ENCODE measurements around the gene DDX6. TPM values are rescaled to one million over a fixed set of nuclear protein-coding genes. Genes with fewer than 3 reads are reported as not detected.
"Not testable (repeated sequence)": the region's sequence is repeated elsewhere in the genome, so short reads cannot be mapped to it uniquely, and the experiment has no call there.

The DDX6 gene, protein sequence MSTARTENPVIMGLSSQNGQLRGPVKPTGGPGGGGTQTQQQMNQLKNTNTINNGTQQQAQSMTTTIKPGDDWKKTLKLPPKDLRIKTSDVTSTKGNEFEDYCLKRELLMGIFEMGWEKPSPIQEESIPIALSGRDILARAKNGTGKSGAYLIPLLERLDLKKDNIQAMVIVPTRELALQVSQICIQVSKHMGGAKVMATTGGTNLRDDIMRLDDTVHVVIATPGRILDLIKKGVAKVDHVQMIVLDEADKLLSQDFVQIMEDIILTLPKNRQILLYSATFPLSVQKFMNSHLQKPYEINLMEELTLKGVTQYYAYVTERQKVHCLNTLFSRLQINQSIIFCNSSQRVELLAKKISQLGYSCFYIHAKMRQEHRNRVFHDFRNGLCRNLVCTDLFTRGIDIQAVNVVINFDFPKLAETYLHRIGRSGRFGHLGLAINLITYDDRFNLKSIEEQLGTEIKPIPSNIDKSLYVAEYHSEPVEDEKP
- polyA plus RNA-seq (ENCODE audit: insufficient read length in 4 of 4): 100 to 1,000 TPM; 117 to 143 (median 122) TPM

DNA sequence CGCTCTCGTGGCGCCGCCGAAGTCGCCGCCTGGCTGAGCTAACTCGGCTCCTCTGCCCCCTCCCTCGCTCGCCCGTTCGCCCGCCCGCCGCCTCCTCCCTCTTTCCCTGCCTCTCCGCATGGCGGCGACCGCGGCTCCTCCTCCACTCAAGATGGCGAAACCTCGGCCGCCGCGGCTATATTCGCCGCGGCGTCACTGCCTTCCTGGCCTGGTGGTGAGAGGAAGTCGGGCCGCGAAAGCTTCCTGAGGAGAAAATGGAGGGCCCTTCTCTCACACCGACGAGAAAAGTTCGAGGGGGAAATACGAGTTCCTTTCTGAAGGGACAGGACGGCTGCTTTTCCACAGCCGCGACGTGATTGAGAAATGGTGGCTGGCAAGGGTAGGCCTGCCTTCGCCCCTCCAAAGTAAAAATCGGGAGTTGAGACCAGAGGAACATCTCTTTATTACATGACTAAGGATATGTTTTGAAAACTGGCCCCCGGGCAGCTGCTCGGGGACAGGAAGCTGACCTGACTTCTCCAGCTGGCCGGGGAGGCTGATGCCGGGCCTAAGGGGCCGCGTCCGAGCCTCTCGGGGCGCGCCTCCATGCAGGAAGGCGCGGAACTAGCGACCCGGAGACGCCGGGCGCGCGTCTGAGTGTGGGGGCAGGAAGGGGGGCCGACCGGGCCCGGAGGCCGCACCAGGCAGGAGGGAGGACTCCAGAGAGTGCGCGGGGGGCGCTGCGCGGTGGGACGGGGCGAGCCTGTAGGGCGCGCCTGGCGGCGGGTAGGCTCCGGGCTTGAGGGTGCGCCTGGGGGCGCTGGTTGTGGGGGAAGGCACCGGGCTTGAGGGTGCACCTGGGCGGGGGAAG lies at the start of gene DDX6:
DDX6 (minus strand) TSS at position 54 of the 850 bp plus-strand sequence. CDS start 4,913 bp downstream, outside the sequence.
- DNase-seq (ENCODE audit: low read depth in 4 of 4, low spot score in 2 of 4): peak; percentile 74 to 84 (median 80)

DNA sequence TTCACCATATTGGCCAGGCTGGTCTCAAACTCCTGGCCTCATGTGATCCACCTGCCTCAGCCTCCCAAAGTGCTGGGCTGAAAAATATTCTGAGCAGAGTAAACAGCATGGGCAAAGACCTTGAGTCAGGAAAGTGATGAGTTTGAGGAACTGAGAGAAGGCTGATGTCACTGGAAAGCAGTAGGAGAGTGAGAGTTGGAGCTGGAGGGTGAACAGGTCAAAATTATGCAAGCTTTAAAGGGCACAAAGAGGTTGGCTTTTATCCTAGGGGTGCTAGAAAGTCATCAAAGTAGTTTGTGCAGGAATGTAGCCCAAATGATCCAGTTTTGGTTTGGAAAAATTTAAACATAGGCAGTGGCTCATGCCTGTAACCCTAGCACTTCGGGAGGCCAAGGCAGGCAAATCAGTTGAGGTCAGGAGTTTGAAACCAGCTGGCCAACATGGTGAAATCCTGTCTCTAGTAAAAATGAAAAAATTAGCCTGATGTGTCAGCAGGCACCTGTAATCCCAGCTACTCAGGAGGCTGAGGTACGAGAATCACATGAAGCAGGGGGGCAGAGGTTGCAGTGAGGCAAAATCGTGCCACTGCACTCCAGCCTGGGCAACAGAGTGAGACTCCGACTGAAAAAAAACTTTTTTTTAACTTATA lies 48.1 kb upstream of the DDX6 start:
- no peak for DNase-seq (ENCODE audit: low read depth in 4 of 4, low spot score in 2 of 4)

DNA sequence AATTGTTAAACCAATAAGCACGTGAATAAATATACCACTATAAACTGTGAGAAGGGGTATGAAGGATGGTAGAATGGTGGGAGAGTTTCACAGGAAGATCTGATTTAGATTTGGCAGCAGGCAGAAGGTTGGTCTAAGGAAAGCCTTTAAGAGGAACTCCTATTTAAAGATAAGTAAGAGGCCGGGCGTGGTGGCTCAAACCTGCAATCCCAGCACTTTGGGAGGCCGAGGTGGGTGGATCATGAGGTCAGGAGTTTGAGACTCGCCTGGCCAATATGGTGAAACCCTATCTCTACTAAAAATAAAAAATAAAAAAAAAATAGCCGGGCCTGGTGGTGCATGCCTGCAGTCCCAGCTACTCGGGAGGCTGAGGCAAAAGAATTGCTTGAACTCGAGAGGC lies 46.9 kb upstream of the DDX6 start:
- DNase-seq (ENCODE audit: low read depth in 4 of 4, low spot score in 2 of 4): no peak

DNA sequence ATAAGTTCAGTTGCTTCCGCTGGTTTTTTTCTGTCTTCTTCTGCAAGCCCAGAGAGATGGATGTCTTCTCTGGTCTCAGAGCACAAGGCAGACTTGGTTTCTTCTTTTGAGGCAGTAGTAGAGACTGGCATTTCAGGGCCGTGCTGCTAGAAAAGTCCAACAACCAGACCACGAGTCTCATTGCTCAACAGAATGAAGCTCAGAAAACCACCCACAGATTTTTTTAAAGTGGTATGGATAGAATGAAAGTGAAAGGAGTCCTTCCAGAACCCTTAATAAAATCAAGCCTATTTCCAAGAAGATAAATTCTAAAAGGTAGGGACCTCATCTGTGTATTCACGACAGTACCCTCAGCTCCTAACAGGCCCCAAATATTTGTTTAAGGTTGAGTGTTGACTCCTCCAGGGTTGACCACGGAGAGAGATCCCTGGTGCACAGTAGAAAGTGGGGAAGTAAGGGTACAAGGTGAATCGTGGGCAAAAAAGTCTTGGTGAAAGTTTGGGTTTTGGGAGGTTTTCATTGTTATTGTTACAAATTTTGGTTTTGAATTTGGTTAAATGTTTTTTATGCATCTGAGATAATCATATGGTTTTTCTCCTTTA lies 43.6 kb upstream of the DDX6 start:
- DNase-seq (ENCODE audit: low read depth in 4 of 4, low spot score in 2 of 4): no peak

DNA sequence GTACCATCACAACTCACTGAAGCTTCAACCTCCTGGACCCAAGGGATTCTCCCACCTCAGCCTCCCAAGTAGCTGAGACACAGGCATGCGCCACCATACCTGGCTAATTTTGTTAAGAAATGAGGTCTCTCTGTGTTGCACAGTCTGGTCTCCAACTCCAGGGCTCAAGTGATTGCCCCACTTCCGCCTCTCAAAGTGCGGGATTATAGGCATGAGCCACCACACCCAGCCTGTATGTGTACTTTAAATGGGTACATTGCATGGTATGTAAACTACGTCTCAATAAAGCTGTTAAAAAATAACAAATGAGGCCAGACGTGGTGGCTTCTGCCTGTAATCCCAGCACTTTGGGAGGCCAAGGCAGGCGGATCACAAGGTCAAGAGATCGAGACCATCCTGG lies 36.2 kb upstream of the DDX6 start:
- no peak for DNase-seq (ENCODE audit: low read depth in 4 of 4, low spot score in 2 of 4)

DNA sequence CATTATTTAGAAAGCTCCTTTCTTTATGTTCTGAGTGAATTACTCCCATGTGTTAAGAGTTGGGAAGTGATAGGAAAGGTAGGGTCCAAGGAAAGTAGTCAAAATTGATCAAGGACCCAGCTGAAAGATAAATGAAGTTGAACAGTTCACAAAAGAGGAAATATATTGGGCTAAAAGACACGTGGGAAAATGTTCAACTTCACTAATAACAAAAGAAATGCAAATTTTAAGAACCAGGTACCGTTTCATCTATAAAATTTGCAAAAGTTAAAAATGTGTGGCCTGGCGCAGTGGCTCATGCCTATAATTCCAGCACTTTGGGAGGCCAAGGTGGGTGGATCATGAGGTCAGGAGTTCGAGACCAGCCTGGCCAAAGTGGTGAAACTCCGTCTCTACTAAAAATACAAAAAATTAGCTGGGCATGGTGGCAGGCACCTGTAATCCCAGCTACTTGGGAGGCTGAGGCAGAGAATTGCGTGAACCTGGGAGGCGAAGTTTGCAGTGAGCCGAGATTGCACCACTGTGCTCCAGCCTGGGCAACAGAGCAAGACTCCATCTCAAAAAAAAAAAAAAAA lies 32.1 kb upstream of the DDX6 start:
- not testable (repeated sequence) for DNase-seq (ENCODE audit: low read depth in 4 of 4, low spot score in 2 of 4)

DNA sequence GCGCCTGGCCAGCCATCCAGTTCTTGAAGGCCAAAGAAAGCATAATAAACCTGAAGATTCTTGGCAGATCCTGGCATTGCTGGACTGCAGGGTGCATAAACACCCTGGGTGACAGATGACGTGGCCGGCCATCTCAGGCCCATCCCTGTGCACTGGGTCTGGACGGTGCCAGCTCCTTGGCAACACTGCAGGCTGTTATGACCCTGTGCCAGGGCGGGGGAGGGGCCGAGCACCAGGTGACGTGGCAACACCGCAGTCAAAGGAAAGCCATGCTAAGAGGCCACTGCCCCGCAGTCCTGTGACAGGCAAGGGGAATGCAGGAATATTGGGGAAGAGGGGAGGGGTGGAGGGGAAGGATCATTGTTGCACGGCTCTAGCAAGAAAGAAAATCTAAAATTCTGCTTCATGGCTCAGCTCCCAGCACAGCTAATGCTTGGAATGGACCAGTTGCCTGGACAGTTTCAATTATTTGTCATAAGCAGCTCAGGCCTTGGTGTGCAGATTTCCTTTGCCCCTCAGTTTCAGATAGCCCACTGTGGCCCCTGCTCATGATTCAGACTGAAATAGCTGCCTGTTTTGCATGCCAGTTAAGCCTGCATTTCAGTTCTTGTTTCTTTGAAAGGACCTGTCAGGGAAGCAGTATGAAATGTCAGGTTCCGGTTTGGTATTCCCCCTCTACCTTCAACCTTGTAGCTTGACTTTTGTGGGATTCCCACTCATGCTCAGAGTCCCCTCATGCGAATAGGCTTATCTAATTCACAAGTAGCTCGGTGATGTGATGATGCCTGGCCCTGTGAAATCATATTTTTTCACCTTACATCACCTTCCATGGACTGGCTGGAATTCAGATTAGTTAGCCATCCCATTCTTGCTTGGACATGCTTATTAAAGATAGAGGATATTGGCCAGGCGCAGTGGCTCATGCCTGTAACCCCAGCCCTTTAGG lies 29.7 kb upstream of the DDX6 start:
- DNase-seq (ENCODE audit: low read depth in 4 of 4, low spot score in 2 of 4): no peak

DNA sequence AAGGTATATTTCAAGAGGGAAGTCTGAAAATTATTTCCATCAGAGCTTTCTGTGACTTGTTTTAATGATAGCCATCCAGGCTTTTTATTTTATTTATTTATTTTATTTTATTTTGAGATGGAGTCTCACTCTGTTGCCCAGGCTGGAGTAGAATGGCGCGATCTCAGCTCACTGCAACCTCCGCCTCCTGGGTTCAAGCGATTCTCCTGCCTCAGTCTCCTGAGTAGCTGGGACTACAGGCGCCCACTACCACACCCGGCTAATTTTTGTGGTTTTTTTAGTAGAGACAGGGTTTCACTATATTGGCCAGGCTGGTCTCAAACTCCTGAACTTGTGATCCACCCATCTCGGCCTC lies 29.0 kb upstream of the DDX6 start:
- DNase-seq (ENCODE audit: low read depth in 4 of 4, low spot score in 2 of 4): not testable (repeated sequence)

DNA sequence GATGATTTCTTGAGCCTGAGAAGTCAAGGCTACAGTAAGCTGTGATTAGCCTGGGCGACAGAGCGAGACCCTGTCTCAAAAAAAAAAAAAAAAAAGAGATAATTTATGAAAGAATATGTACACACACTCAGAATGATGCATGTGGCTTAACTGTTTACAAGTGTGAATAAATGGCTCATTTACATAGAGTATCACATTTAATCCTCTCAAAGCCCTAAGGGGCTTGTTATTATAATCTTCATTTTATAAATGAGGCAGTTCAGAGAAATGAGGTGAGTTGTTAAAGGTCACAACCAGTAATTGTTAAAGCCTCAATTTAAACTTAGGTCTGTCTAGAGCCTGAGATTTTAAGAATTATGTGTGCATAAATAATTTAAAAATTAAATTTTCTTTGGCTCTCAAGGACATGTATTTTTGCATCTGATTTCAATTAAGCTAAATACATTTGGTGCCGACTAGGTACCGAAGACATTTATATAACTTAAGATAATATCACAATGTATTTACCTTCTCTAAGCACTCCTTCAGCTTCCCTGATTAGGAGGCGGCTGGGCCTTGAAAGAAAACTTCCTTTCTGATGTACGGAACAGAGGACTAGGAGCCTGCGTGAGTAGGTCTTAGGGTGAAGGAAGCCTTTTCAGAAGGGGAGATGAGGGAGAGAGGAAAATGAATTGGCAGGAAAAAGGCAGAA lies 28.5 kb upstream of the DDX6 start:
- DNase-seq (ENCODE audit: low read depth in 4 of 4, low spot score in 2 of 4): no peak

DNA sequence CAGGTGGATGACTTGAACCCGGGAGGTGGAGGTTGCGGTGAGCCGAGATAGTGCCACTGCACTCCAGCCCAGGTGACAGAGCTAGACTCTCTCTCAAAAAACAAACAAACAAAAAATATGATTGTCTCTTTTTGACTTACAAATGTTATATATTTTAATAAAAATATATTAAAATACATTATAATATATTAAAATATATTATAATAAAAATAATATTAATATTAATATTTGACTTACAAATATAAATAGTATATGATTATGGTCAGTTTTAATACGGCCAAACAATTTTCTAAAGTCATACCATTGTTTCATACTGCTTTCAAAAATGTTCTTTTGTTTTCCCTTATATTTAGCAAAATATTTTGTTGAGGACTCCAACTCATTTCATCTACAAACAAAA lies 27.2 kb upstream of the DDX6 start:
- no peak for DNase-seq (ENCODE audit: low read depth in 4 of 4, low spot score in 2 of 4)

DNA sequence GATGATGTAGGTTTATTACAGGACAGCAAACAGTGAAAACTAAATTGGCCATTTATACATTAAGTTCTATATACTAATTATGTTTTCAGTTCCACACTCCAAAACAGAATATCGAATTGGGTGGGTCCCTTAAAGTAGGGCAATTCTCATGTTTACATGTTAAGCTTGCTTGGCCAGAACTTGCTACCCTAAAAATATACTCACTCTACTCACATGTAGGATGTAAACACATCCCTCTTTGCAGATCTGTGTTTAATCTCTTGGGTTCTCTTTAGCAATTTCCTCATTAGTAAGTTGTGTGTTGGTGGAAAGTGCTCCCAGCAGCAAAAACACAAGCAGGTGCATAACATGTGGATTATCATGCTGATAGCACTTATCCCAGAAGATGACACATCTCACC lies 22.6 kb upstream of the DDX6 start:
- DNase-seq (ENCODE audit: low read depth in 4 of 4, low spot score in 2 of 4): no peak

DNA sequence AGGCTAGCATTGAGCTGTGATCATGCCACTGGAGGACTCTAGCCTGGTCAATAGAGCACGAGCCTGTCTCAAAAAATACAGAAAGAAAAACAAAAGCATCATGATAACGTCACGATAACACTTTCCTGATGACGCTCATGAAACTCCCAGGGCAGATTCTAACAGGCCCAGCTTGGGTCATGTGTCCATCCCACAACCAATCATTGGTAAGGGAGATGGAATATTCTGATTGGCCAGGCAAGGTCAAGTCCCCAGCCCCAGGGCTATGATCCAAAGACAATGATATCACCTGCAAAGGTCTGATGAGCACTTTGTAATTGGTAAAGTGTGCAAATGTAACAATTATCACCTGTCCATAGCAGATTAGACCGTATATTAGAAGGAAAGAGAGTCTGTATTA lies 21.5 kb upstream of the DDX6 start:
- DNase-seq (ENCODE audit: low read depth in 4 of 4, low spot score in 2 of 4): no peak

DNA sequence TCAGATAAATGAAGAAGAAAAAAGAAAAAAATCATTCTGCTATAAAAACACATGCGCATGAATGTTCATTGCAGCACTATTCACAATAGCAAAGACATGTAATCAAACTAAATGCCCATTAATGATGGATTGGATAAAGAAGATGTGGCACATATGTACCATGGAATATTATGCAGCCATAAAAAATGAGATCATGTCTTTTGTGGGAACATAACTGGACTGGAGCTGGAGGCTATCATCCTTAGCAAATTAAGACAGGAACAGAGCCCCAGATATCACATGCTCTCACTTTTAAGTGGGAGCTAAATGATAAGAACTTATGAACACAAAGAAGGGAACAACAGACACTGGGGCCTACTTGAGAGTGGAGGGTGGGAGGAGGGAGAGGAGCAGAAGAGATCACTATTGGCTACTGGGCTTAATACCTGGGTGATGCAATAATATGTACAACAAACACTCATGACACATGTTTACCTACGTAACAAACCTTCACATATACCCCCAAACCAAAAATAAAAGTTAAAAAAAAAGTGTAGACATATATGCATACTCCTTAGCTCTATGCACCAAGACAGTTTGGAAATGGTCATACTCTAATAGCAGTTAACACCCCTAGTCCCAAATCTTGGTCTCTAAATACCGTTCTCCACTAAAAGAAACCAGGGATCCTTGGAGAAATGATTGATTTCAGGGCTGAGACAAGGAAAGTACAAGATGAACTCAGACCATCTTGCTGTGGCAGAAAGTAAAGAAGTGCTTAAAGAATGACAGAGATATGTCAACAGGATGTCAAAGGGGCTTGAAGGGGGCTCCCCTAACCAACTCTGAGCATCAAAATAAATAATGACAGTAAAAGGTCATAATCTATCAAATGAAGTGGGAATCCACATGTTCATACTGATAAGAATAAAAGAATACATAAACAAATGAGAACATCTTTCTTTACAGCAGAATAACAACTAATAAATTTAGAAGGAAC lies 17.1 kb upstream of the DDX6 start:
- no peak for DNase-seq (ENCODE audit: low read depth in 4 of 4, low spot score in 2 of 4)

DNA sequence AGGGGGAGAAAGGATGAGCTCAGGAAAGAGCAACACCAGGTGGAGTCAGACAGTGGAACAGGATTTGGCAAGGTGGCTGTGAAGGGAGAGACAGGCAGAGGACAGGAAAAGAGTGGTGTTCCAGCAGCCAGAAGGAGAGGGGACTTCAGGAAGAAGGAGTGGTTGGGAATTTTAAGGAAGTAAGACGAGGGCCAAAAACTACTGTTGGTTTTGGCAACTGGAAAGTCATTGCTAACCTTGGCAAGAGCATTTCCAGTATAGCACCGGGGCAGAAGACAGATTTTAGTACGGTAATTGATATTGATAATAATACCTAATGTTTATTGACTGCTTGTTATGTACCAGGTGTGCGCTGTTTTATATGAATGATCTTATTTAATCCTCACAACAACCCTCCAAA lies 15.4 kb upstream of the DDX6 start:
- no peak for DNase-seq (ENCODE audit: low read depth in 4 of 4, low spot score in 2 of 4)

DNA sequence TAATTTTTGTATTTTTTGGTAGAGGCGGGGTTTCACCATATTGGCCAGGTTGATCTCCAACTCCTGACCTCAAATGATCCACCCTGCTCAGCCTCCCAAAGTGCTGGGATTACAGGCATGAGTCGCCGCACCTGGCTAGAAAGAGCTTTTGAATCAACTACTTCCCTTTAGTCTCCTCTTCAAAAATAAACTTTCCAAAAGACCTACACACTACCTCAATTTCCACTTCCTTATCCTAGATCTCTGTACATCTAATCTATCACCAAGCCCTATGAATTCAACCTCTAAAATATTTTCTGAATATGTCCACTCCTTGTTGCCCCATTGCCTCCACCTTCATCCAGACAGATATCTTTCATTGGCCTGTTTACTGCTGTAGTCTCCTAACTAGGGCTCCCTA lies 13.1 kb upstream of the DDX6 start:
- DNase-seq (ENCODE audit: low read depth in 4 of 4, low spot score in 2 of 4): no peak

DNA sequence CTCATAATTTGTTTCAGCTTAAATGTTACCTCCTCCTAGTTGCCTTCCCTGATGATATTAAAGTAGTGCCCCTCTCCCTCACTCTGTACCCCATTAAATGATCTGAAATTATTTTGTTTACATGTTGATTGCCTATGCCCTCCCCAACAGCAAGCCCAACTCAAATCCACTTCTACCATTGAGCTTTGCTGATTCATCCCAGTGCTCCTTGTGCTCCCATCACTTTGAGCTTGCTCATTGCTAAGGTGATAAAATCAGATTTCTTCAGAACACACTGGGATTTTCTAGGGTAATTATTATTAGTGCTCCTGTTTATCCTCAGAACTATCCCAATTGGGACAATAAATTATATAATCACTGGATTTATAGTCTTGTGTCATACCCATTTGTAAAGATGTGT lies 8.4 kb upstream of the DDX6 start:
- DNase-seq (ENCODE audit: low read depth in 4 of 4, low spot score in 2 of 4): no peak

DNA sequence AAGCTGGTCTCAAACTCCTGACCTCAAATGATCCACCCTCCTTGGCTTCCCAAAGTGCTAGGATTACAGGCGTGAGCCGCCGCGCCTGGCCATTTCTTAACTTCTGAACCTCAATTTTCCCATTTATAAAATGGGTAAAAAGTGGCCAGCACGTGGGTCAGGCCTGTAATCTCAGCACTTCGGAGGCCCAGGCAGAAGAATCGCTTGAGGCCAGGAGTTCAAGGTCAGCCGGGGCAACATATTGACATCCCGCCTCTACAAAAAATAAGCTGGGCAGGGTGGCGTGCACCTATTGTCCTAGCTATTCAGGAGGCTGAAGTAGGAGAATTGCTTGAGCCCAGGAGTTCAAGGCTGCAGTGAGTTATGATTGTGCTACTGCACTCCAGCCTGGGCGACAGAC lies 6.5 kb upstream of the DDX6 start:
- DNase-seq (ENCODE audit: low read depth in 4 of 4, low spot score in 2 of 4): no peak

Data from left renal cortex interstitium (tissue), 4 donors.